GM23338 (cell line): ENCODE measurements around the gene ECHDC3.

Source experiments
- CREB1 ChIP-seq: fragments of 250-450 bp; sonication (Bioruptor Pico); IDR thresholded peaks from 2 replicates; pipeline ENCODE4 v1.5.0; 2020; ENCODE audit warnings: low read depth, mild to moderate bottlenecking, moderate library complexity
- EZH2 ChIP-seq: fragments of 200-600 bp; sonication (generic); IDR thresholded peaks from one replicate; pipeline ENCODE4 v1.8.0; 2017; ENCODE audit warnings: antibody characterized with exemption, mild to moderate bottlenecking, low read depth; ENCODE audit not compliant: unreplicated experiment
- EZH2phosphoT487 ChIP-seq: fragments of 200-600 bp; sonication (generic); IDR thresholded peaks from one replicate; pipeline ENCODE4 v1.8.1; 2018; ENCODE audit warnings: antibody characterized with exemption; ENCODE audit not compliant: unreplicated experiment
- JUNB ChIP-seq: IDR thresholded peaks from one replicate; pipeline ENCODE4 v1.6.1; 2016; ENCODE audit warnings: antibody characterized with exemption; ENCODE audit not compliant: unreplicated experiment
- POLR2AphosphoS5 ChIP-seq: IDR thresholded peaks from 2 replicates; pipeline ENCODE4 v1.6.1; 2016; ENCODE audit warnings: antibody characterized with exemption, low read depth
- TF ChIP-seq, protein P1 (sequence below): IDR thresholded peaks from one replicate; pipeline ENCODE4 v1.6.1; 2018; ENCODE audit warnings: antibody characterized with exemption; ENCODE audit not compliant: unreplicated experiment
- TF ChIP-seq, protein P2 (sequence below), 2 experiments: fragments of 200-600 bp in 1 of 2; sonication (generic) in 1 of 2; conservative IDR thresholded peaks; 2 replicates each; pipeline versions ENCODE4 v1.5.1 to v1.6.1; 2016 to 2017; ENCODE audit warnings: antibody characterized with exemption in 2 of 2, low read depth in 2 of 2, mild to moderate bottlenecking in 2 of 2, moderate library complexity in 1 of 2

DNA sequence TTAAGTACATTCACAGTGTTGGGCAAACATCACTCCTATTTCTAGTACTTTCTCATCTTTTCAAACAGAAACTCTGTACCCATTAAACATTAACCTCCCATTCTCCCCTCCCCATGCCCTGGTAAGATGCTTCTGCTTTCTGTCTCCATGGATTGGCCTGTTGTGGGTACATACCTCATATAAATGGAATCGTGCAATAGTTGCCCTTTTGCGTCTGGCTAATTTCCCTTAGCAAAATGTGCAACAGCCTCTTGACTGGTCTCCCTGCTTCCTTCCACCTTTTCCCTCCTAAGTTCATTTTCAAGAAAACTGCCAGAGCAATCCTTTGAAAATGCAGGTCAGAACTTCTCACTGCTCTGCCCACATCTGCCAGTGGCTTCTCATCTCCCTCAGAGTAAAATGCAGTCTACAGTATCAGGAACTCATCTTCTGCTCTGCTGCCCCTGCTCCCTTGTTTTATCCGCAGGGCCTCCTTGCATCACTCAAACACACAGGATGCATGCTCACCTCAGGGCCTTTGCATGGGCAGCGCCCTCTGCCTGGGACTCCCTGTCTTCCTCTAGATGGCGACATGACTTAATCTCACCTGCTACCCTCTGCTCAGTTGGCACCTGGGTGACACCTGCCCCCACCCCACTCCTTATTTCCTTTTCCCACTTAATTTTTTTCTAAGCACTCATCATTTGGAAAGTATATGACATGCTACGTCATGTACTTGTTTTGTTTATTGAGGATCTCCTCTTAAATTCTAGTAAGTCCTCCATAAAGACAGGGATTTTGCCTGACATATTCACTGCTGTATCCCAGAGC, 44.3 kb upstream of the ECHDC3 start:
- TF ChIP-seq, protein P1, sequence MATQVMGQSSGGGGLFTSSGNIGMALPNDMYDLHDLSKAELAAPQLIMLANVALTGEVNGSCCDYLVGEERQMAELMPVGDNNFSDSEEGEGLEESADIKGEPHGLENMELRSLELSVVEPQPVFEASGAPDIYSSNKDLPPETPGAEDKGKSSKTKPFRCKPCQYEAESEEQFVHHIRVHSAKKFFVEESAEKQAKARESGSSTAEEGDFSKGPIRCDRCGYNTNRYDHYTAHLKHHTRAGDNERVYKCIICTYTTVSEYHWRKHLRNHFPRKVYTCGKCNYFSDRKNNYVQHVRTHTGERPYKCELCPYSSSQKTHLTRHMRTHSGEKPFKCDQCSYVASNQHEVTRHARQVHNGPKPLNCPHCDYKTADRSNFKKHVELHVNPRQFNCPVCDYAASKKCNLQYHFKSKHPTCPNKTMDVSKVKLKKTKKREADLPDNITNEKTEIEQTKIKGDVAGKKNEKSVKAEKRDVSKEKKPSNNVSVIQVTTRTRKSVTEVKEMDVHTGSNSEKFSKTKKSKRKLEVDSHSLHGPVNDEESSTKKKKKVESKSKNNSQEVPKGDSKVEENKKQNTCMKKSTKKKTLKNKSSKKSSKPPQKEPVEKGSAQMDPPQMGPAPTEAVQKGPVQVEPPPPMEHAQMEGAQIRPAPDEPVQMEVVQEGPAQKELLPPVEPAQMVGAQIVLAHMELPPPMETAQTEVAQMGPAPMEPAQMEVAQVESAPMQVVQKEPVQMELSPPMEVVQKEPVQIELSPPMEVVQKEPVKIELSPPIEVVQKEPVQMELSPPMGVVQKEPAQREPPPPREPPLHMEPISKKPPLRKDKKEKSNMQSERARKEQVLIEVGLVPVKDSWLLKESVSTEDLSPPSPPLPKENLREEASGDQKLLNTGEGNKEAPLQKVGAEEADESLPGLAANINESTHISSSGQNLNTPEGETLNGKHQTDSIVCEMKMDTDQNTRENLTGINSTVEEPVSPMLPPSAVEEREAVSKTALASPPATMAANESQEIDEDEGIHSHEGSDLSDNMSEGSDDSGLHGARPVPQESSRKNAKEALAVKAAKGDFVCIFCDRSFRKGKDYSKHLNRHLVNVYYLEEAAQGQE = no peak
- TF ChIP-seq, protein P2, sequence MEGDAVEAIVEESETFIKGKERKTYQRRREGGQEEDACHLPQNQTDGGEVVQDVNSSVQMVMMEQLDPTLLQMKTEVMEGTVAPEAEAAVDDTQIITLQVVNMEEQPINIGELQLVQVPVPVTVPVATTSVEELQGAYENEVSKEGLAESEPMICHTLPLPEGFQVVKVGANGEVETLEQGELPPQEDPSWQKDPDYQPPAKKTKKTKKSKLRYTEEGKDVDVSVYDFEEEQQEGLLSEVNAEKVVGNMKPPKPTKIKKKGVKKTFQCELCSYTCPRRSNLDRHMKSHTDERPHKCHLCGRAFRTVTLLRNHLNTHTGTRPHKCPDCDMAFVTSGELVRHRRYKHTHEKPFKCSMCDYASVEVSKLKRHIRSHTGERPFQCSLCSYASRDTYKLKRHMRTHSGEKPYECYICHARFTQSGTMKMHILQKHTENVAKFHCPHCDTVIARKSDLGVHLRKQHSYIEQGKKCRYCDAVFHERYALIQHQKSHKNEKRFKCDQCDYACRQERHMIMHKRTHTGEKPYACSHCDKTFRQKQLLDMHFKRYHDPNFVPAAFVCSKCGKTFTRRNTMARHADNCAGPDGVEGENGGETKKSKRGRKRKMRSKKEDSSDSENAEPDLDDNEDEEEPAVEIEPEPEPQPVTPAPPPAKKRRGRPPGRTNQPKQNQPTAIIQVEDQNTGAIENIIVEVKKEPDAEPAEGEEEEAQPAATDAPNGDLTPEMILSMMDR (conservative IDR thresholded peaks at IDR 0.05; ENCODE audit: low read depth in 2 of 2) = peak; percentile 48 to 70
- TF ChIP-seq POLR2AphosphoS5 (no peak), JUNB (no peak), EZH2 (no peak), CREB1 (CRISPR knock-in tag) (no peak), EZH2phosphoT487 (no peak)
